ENCODE data around the gene WIPF2.

The WIPF2 gene, protein sequence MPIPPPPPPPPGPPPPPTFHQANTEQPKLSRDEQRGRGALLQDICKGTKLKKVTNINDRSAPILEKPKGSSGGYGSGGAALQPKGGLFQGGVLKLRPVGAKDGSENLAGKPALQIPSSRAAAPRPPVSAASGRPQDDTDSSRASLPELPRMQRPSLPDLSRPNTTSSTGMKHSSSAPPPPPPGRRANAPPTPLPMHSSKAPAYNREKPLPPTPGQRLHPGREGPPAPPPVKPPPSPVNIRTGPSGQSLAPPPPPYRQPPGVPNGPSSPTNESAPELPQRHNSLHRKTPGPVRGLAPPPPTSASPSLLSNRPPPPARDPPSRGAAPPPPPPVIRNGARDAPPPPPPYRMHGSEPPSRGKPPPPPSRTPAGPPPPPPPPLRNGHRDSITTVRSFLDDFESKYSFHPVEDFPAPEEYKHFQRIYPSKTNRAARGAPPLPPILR

DNA sequence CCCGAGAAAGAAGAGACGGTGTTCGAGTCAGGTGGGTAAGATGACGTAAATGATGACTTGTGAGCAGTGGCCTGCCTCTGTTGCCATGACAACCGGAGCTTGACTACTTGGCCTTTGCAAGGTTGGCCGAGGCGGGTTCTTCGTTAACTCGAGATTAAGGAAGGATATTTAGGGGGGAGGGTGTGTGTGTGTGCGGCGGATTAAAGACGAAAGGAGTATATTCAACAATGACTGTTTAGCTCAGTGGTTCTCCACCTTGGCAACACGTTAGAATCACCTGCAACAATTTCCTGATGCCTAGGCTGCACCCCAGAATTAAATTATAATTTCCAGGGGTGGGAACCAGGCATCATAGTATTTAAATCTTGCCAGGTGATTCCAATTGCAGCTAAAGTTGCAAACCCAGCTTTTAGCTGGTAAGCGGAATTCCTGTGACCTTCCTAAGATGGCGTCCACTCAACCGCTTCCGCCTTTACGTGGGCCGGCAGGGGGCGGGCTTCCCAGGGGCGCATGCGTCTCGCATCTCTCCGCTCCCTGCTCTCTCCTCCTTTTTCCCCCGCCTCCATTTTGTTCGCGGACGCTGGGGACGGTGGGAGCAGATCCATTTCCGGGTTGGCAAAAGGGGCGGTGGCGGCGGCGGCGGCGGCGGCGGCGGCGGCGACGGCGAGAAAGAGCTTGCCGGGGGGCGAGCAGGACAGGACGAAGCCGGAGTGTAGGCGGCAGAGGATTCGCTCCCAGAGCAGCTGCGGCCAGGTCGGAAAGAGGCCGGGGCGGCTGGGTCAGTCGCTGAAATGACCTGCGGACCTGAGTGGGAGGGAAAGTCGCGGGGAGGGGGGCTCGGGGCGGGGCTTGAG lies at the start of gene WIPF2:
TSS of gene WIPF2 (plus strand) at position 565 of the 854 bp plus-strand sequence. CDS start 37,156 bp downstream, outside the sequence.
- peak; percentile 98 for DNase-seq

- DNase-seq: no peak
Measured at GRCh38 chr17:40170325-40170724, 48.8 kb upstream of the WIPF2 start.

GRCh38 chr17:40171750-40172149 lies 47.4 kb upstream of the WIPF2 start:
- no peak for DNase-seq

- no peak for DNase-seq
Measured at GRCh38 chr17:40173091-40173777, 45.9 kb upstream of the WIPF2 start.

DNA sequence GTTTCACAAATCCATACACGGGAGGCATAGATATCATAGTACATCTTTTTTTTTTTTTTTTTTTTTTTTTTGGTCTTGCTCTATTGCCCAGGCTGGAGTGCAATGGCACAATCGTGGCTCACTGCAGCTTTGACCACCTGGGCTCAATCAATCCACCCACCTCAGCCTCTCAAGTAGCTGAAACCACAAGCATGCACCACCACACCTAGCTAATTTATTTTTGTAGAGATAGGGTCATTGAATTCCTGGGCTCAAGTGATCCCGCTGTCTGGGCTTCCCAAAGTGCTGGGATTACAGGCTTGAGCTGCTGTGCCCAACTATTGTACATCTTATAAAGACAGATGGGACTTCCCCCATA lies 45.3 kb upstream of the WIPF2 start:
- no peak for DNase-seq

DNA sequence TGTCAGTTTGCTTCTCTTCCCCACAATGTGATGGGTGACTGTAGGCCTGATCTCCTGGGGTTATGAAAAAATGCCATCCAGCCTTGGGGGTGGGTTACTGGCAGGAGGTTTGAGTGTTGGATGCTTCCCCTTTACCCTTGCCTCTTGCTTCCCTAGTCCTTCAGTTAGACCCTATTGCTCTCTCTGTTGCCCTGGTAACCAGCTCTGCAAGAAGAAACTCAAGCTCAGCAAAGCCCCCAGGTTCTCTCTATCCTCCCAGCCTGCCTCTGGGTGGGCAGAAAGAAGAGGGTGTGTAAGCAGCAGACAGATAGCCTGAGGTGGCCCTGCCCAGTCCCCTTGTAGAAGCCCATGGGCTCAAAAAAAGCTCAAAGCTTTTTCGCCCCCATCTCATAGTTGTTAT lies 44.6 kb upstream of the WIPF2 start:
- DNase-seq: no peak

- DNase-seq: no peak
Measured at GRCh38 chr17:40175928-40176753, 43.0 kb upstream of the WIPF2 start.

GRCh38 chr17:40176754-40177110 lies 42.4 kb upstream of the WIPF2 start:
- DNase-seq: no peak

GRCh38 chr17:40177275-40177874 lies 41.7 kb upstream of the WIPF2 start, which contains the start of gene RAPGEFL1:
RAPGEFL1 (plus strand) TSS chr17:40177470; CDS start chr17:40177862, 392 bp downstream.
- peak; percentile 93 for DNase-seq

DNA sequence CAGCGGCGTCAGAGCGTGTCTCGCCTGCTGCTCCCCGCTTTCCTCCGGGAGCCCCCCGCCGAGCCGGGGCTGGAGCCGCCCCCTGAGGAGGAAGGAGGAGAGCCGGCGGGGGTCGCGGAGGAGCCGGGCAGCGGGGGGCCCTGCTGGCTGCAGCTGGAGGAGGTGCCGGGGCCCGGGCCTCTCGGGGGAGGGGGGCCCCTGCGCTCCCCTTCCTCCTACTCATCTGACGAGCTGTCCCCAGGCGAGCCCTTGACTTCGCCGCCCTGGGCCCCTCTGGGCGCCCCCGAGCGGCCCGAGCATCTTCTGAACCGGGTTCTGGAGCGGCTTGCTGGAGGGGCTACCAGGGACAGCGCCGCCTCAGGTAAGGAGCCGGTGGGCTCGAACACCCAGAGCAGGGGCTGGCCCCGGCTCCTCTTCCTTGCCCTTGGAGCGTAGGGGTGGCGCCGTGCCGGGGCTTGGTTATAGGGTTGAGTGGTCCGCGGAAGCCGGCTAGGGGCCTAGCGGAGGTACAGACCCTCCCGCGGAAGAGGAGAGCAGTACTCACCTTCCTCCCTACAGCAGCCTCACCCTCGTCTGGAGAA lies 41.0 kb upstream of the WIPF2 start:
- no peak for DNase-seq

- no peak for DNase-seq
Measured at GRCh38 chr17:40178660-40179059, 40.4 kb upstream of the WIPF2 start.

DNA sequence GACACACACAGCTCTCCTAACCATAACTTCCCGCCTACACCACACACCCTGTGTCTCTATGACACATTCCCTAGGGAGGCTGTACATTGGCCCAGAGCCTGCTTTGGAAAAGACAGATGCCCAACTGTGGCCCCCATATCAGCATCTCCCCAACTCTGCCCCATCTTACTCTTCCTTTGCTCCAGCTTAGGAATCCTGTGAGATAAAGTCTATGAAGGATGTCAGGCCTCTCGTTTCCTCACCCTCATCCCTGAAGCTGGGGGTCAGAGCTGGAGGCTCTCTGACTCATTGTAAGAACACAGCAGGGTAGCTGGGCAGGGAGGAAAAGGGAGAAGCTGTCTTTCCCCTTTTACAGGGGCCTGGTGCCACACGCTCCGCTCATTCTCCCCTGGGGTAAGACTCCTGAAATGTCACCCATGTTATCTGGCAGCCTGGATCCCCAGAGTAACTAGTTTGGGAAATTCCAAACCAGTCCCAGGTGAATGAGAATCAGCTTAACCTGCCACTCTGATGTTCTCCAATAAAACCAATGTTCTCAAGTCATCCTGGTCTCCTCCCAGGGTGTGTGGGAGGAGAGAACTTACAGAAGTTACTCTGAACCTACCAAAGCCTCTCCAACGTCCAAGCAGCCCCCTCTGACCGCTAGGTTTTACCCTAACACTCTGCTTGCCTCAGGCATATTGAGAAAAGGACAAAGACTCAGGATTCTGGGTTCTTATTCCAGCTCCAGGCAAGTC lies 39.0 kb upstream of the WIPF2 start:
- DNase-seq: no peak

GRCh38 chr17:40180694-40181093 lies 38.4 kb upstream of the WIPF2 start:
- DNase-seq: no peak

DNA sequence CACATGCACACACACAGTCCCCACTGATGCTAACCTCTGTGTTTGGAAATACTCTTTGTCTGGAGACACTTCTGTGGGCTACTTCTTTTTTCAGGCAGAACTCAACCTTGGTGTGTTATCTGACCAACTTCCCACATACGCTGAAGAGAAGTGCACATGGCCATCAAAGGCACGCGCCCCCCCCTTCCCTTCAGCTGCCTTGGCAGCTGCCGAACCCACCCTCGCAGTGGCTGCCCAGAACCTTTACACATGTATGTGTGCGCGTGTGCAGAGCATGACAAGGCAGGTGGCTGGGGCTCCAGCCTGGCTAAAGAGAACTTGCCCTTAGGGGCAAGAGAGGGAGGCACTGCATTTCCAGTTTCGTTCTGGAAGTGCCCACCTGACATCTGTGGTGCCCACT lies 37.9 kb upstream of the WIPF2 start:
- no peak for DNase-seq

- no peak for DNase-seq
Measured at GRCh38 chr17:40182606-40183005, 36.5 kb upstream of the WIPF2 start.

DNA sequence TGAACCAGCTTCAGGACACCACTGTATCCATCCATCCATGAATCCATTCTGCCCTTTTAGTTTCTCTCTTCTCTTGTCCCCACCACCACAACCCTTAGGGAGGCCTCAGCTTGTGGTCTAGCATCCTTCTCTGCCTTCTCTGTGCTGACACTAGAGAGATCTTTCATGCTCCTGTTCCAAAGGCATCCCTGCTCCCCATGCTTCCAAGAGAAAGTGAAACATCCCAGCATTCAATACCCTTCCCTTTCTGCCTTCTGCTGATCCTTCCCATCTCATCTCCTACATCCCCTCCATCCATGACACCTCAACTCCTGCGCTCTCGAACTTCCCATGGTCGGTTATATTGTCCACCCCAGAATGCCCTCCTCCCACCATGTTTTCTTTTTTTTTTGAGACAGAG lies 31.9 kb upstream of the WIPF2 start:
- no peak for DNase-seq

- DNase-seq: no peak
Measured at GRCh38 chr17:40188694-40189093, 30.4 kb upstream of the WIPF2 start.

- peak; percentile 47 for DNase-seq
Measured at GRCh38 chr17:40190197-40191021, 28.7 kb upstream of the WIPF2 start.

- DNase-seq: peak; percentile 77
Measured at GRCh38 chr17:40191237-40192208, 27.6 kb upstream of the WIPF2 start.

All from CD4-positive, alpha-beta T cell treated with Interleukin-6 for 4 hours (primary cell).